Calu3 (cell line): ENCODE results near the gene STAT6. TPM values are rescaled to one million over a fixed set of nuclear protein-coding genes. Genes with fewer than 3 reads are reported as not detected.

Experiments used
- BruUV-seq: library from RNA; stranded (reverse); fragments of 400-500 nt; replicated peaks from 2 replicates; lab custom pipeline; 2021; lab: Mats Ljungman, UMichigan
- CTCF ChIA-PET: fragments of 300-600 bp; sonication (Branson Sonifier 250); formaldehyde crosslinking; loops from one replicate; lab custom pipeline; 2022; ENCODE audit warnings: antibody characterized with exemption; lab: Charles Lee
- DNase-seq: peaks from one replicate; pipeline ENCODE4 v3.0.0; 2022
- H3K27ac Mint-ChIP-seq: one replicate; pipeline ENCODE4 v1.8.0; 2022; ENCODE audit warnings: mixed read lengths; ENCODE audit not compliant: unreplicated experiment
- H3K27me3 Mint-ChIP-seq: one replicate; pipeline ENCODE4 v1.8.0; 2022; ENCODE audit warnings: mixed read lengths; ENCODE audit not compliant: unreplicated experiment
- H3K36me3 Mint-ChIP-seq: one replicate; pipeline ENCODE4 v1.8.0; 2022; ENCODE audit warnings: mild to moderate bottlenecking, moderate library complexity, mixed read lengths; ENCODE audit not compliant: insufficient read depth, unreplicated experiment
- H3K4me1 Mint-ChIP-seq: one replicate; pipeline ENCODE4 v1.8.0; 2022; ENCODE audit warnings: mild to moderate bottlenecking, low read depth, mixed read lengths; ENCODE audit not compliant: unreplicated experiment
- H3K4me3 Mint-ChIP-seq: one replicate; pipeline ENCODE4 v1.8.0; 2022; ENCODE audit warnings: mild to moderate bottlenecking, low read depth, moderate library complexity, mixed read lengths; ENCODE audit not compliant: unreplicated experiment
- H3K9me3 Mint-ChIP-seq: one replicate; pipeline ENCODE4 v1.8.0; 2022; ENCODE audit warnings: low read depth, mixed read lengths; ENCODE audit not compliant: unreplicated experiment
- intact Hi-C: fragments of 100-400 bp; cut with micrococcal nuclease; formaldehyde crosslinking; loops from one replicate; pipeline ENCODE4 v1.10.0; 2022; ENCODE audit not compliant: unreplicated experiment
- total RNA-seq: library from RNA; stranded (reverse); gene quantifications from 2 replicates; pipeline ENCODE4 v1.2.3, GENCODE V29; 2022
- TF ChIP-seq, protein P1 (sequence below): fragments of 200-600 bp; IDR thresholded peaks from one replicate; pipeline ENCODE4 v1.8.0; 2022; ENCODE audit warnings: antibody characterized with exemption; ENCODE audit not compliant: unreplicated experiment

Gene STAT6
- total RNA-seq, 1 experiment from 2014 or later = 213 TPM

GRCh38 chr12:57090924-57091637 is 20.1 kb downstream of the STAT6 start:
- TF ChIP-seq, protein P1, sequence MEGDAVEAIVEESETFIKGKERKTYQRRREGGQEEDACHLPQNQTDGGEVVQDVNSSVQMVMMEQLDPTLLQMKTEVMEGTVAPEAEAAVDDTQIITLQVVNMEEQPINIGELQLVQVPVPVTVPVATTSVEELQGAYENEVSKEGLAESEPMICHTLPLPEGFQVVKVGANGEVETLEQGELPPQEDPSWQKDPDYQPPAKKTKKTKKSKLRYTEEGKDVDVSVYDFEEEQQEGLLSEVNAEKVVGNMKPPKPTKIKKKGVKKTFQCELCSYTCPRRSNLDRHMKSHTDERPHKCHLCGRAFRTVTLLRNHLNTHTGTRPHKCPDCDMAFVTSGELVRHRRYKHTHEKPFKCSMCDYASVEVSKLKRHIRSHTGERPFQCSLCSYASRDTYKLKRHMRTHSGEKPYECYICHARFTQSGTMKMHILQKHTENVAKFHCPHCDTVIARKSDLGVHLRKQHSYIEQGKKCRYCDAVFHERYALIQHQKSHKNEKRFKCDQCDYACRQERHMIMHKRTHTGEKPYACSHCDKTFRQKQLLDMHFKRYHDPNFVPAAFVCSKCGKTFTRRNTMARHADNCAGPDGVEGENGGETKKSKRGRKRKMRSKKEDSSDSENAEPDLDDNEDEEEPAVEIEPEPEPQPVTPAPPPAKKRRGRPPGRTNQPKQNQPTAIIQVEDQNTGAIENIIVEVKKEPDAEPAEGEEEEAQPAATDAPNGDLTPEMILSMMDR = no peak
- Mint-ChIP-seq H3K4me1 (peaks cover 56% of the 10 kb centered on the region), H3K27ac (peak overlapping the region; percentile 23), H3K9me3 (no peaks in the 10 kb centered on the region), H3K36me3 (peaks cover 95% of the 10 kb centered on the region), H3K4me3 (peak overlapping the region; percentile 91), H3K27me3 (no peaks in the 10 kb centered on the region)
- CTCF ChIA-PET = interaction anchor here (1.1 to 4.5 kb wide), 4 partner anchors 11 to 20 kb away, joined by 4 to 49 read pairs (median 6); partner anchors contain the start of genes NEMP1 and STAT6
- no TSS peak for BruUV-seq
- DNase-seq = no peak
- intact Hi-C loops = no loop called here

DNA sequence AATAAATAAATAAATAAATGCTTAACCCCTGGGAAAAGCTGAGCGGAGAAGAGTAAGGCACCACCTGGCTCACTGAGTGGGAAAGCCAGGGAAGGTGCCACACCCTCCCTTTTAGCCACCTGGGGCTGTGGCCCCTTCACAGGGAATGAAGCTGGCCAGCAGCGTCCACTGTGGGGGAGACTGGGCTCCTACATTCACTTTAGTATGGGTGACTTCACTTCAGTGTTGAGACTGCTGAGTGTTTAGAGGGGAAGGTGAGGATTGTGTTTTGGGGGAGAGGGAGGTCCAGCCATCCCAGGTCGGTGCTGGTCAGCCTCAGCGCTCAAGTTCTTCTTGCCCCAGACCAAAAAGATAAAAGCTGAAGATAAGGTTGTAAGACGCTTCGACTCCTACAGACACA is 20.7 kb downstream of the STAT6 start:
- H3K4me3 Mint-ChIP-seq = peak overlapping the region; percentile 91
- no TSS peak for BruUV-seq
- H3K27me3 Mint-ChIP-seq = no peaks in the 10 kb centered on the region
- TF ChIP-seq, protein P1 = no peak
- DNase-seq = no peak
- intact Hi-C loops = no loop called here
- peaks cover 62% of the 10 kb centered on the region for H3K4me1 Mint-ChIP-seq
- peak overlapping the region; percentile 23 for H3K27ac Mint-ChIP-seq
- peaks cover 94% of the 10 kb centered on the region for H3K36me3 Mint-ChIP-seq
- CTCF ChIA-PET = interaction anchor here (1.0 to 4.5 kb wide), 4 partner anchors 11 to 21 kb away, joined by 4 to 49 read pairs (median 6); partner anchors contain the start of genes NEMP1 and STAT6
- H3K9me3 Mint-ChIP-seq = no peaks in the 10 kb centered on the region

- peaks cover 85% of the 10 kb centered on the region for H3K36me3 Mint-ChIP-seq
Measured at GRCh38 chr12:57089271-57090245, 21.6 kb downstream of the STAT6 start.

More at GRCh38 chr12:57089271-57090245, 21.6 kb downstream of the STAT6 start:
- H3K4me3 Mint-ChIP-seq = peak overlapping the region; percentile 91
- CTCF ChIA-PET = interaction anchor here (0.5 to 4.5 kb wide), 6 partner anchors 11 to 94 kb away, joined by 4 to 49 read pairs (median 5); partner anchors contain the start of genes NEMP1 and STAT6
- TF ChIP-seq, protein P1 = no peak
- no peaks in the 10 kb centered on the region for H3K9me3 Mint-ChIP-seq
- peak; percentile 68 for DNase-seq
- no TSS peak for BruUV-seq
- no peaks in the 10 kb centered on the region for H3K27me3 Mint-ChIP-seq
- H3K27ac Mint-ChIP-seq = peak overlapping the region; percentile 94
- peaks cover 70% of the 10 kb centered on the region for H3K4me1 Mint-ChIP-seq
- intact Hi-C loops = loop anchor here (2.0 kb wide), 1 partner anchor 21 kb away; the partner anchor contains the start of gene STAT6
